HPDE6-E6E7 (cell line): ENCODE measurements around the gene CLPX.
"Not testable (repeated sequence)": the region's sequence is repeated elsewhere in the genome, so short reads cannot be mapped to it uniquely, and the experiment has no call there.

Source experiments
- DNase-seq: peaks from one replicate; pipeline ENCODE4 v3.0.0; 2011; ENCODE audit warnings: missing footprints; ENCODE audit errors: extremely low spot score

Gene CLPX

DNA sequence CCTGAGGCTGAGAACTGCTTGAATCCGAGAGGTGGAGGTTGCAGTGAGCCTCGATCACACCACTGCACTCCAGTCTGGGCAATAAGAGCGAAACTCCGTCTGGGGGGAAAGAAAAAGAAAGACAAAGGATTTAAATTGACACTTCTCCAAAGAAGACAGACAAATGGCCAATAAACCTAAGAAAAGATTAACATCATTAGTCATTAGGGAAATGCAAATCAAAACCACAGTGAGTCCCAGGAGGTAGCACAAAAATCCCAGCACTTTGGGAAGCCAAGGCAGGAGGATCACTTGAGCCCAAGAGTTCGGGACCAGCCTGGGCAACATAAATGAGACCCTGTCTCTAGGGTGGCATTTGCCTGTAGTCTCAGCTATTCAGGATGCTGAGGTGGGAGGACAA lies 12.6 kb downstream of the CLPX start:
- no peak for DNase-seq

DNA sequence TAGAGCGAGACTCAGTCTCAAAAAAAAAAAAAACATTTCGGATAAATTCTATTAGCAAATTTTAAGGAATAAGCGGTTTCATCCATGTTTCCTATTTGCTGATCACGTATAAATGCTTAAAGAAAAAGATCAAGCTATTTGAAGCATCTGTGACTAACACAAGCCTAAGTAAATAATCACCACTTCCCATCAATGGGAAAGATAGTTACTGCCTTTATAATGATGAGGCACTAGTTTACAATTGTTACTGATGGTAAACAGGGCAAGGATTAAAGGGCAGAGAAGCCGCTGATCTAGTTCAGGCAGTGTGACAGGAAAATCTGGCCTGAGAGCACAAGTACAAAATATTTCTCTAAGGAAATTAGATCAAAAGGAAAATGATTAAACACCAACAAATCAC lies 13.7 kb downstream of the CLPX start:
- no peak for DNase-seq

- DNase-seq, result no peak
These were observed 19.3 kb downstream of the CLPX start for GRCh38 chr15:65165875-65166274.

DNA sequence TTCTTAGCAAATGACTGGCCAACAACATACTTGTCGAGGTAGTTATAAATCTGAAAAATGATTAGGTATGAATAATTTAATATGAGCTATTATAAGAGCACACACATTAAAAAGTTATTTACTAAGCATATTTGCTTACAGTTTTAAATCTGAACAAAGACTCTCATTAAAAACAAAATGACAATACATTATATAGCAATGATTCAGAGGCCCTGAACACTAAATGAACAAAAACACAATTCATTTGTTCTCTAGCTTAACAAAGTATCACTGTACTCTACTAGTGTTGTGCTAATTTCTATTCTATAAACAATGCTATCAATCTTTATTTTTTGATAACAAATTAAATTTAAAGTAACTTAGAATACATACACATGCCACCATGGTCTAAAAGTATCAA lies 21.0 kb downstream of the CLPX start:
- DNase-seq, result no peak

DNA sequence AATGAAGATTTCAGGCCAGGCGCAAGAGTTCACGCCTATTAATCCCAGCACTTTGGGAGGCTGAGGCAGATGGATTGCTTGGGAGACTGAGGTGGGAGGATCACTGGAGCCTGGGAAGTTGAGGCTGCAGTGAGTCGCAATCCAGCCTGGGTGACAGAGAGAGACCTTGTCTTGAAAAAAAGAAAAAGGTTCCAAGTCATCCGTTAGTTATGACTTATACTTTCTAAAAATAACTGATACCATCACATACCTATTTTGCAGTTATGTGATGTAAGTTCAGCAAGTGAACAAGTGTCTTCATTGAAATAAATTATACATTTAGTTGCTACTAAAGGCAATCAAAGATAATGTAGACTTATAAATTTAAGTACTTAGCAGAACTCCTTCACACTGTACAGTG lies 22.1 kb downstream of the CLPX start:
- no peak for DNase-seq

GRCh38 chr15:65156692-65157091 lies 28.4 kb downstream of the CLPX start:
- no peak for DNase-seq

DNA sequence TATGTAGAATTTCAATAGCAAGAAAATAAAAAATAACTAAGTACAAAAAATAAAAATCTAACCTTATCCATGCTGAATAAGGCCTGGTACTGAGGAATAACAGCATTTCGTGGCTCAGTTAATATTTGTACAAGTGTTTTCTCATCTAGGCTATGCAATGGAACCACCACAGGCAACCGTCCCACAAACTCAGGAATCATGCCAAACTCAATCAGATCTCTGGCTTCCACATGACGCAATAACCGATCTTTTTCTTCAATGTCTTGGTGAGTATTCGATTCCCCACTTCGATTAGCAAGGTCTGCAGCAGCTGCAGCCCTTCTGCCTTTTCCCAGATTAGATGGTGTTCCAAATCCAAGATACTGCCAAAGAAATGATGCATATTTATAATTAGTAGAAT lies 30.4 kb downstream of the CLPX start:
- DNase-seq, result no peak

GRCh38 chr15:65147902-65148301 lies 37.2 kb downstream of the CLPX start:
- DNase-seq, result no peak

DNA sequence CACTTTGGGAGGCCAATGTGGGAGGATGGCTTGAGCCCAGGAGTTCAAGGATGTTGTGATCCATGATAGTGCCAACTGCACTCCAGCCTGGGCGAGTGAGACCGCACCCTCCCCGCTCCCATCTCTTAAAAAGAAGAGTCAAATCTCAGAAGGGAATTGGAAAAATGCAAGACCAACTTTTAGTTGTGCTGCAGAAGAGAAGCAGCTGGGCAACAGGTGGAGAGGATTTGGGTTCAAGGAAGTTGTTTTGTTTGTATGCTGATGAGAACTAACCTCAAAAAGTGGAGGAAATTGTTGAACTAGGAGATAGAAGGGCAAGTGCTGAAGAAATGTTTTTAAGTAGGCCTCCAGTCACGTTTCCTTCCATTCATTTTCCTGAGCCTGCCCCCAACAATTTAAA lies 38.7 kb downstream of the CLPX start:
- no peak for DNase-seq

GRCh38 chr15:65138631-65139030 lies 46.5 kb downstream of the CLPX start:
- DNase-seq, result not testable (repeated sequence)

DNA sequence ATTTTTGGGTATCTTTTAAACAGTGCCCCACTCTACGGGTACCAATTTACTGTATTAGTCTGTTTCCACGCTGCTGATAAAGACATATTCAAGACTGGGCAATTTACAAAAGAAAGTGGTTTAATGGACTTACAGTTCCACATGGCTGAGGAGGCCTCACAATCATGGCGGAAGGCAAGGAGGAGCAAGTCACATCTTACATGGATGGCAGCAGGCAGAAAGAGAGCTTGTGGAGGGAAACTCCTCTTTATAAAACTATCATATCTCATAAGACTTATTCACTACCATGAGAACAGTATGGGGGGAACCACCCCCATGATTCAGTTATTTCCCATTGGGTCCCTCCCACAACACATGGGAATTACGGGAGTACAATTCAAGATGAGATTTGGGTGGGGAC lies 47.2 kb downstream of the CLPX start:
- not testable (repeated sequence) for DNase-seq

DNA sequence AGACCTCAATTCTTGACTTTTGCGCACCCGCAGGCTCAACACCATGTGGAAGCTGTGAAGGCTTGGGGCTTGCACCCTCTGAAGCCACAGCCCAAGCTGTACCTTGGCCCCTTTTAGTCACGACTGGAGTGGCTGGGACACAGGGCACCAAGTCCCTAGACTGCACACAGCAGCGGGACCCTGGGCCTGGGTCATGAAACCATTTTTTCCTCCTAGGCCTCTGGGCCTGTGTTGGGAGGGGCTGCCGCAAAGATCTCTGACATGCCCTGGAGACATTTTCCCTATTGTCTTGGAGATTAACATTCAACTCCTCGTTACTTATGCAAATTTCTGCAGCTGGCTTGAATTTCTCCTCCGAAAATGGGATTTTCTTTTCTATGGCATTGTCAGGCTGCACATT lies 48.1 kb downstream of the CLPX start:
- DNase-seq, result not testable (repeated sequence)

- DNase-seq, result no peak
These were observed 50.6 kb downstream of the CLPX start for GRCh38 chr15:65134538-65134937.

- DNase-seq, result peak; percentile 87
These were observed 51.5 kb downstream of the CLPX start, which contains the start of gene PDCD7 for GRCh38 chr15:65133548-65134200. Gene PDCD7, minus strand, starts transcription at chr15:65133808. Its CDS starts 27 bp downstream, at chr15:65133781.

GRCh38 chr15:65132878-65133547 lies 52.1 kb downstream of the CLPX start:
- DNase-seq, result peak; percentile 58

GRCh38 chr15:65130941-65131340 lies 54.2 kb downstream of the CLPX start:
- no peak for DNase-seq

GRCh38 chr15:65115542-65115941 lies 69.6 kb downstream of the CLPX start:
- DNase-seq, result no peak

DNA sequence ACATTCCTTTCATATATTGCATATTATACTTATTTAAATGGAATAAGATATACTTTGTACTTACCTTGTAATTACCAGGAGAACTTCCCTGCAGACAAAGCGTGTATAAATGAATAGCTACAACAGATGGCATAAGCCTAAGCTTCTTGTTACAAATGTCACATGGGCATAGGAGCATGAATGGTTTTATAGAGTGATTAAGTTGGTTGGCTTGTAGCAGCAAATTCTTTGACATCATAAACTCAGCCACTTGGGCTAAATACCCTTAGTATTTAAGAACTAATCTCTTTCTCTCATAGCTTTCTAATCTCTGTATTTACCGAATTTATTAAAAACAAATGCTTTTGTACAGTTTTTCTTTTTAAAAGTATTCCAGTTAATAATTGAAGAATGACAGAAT lies 70.1 kb downstream of the CLPX start, which contains the start of gene UBAP1L:
TSS of gene UBAP1L (minus strand) at position 115 of the 400 bp plus-strand sequence. CDS start 8,985 bp downstream, outside the sequence.
- no peak for DNase-seq

GRCh38 chr15:65110676-65111292 lies 74.4 kb downstream of the CLPX start:
- no peak for DNase-seq

DNA sequence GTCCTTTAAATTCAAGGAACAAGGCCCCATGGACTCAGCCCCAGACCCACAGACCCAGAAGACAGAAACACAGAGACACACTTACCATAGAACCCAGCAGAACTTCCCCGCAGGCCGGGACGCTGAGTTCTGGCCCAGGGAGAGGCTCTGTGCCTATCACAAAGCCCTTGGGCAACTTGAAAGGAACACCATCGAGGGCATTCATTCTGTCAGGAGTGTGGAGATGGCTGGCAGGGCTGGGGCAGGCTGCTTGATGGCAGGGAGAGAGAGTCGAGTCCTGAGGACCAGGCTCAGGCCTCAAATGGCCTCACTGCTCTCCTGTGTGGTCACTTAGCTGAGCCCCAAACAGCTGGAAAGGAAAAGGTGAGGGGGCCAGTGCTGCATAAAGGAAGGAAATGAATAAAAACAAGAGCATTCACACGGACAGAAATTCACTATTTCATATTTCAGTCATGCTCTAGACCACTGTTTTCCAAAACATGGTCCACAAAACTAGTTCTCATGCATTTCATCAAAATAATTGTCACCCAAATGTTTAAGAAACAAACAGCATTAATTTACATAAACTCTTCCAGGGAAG lies 79.0 kb downstream of the CLPX start:
- DNase-seq, result no peak

GRCh38 chr15:65105038-65105437 lies 80.1 kb downstream of the CLPX start:
- no peak for DNase-seq

DNA sequence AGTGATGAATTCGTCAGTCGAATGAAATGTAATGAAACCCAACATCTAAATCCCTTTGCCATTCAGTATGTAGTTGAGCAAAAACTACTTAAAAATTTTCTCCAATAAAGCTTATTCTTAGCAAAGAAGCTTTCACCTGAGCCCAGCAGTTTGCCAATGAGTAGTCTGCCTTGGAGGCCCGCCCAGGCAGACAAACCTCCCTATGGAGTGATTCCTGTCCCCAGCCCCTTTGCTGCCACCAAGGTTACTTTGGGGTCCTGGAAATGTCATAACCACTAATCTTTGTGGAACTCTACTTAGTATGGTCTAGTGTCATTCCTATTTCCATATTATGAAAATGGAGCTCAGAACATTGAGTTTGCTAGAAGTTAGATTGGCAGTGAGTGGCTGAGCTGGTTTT lies 82.2 kb downstream of the CLPX start:
- DNase-seq, result no peak
